Kidney epithelial cell (primary cell): ENCODE measurements around the gene CWC27. TPM values are rescaled to one million over a fixed set of nuclear protein-coding genes. Genes with fewer than 3 reads are reported as not detected.
"Not testable (repeated sequence)": the region's sequence is repeated elsewhere in the genome, so short reads cannot be mapped to it uniquely, and the experiment has no call there.

Experiments used
- DNase-seq: peaks from one replicate; pipeline ENCODE4 v3.0.0-alpha.2; 2010; ENCODE audit warnings: low read depth
- H3K27me3 ChIP-seq: 2 replicates; pipeline ENCODE4 v1.6.0; 2011; ENCODE audit warnings: low read length; ENCODE audit not compliant: control insufficient read depth, insufficient read depth
- H3K36me3 ChIP-seq: 2 replicates; pipeline ENCODE4 v1.5.1; 2011; ENCODE audit warnings: low read length; ENCODE audit not compliant: control insufficient read depth, insufficient read depth
- H3K4me3 ChIP-seq: 2 replicates; pipeline ENCODE4 v1.5.1; 2011; ENCODE audit warnings: low read depth, mild to moderate bottlenecking, control low read depth, low read length
- CTCF ChIP-seq: IDR thresholded peaks from 2 replicates; pipeline ENCODE4 v1.5.1; 2011; ENCODE audit warnings: mild to moderate bottlenecking, moderate library complexity, low read length, control low read depth, inconsistent platforms; ENCODE audit not compliant: insufficient read depth, poor library complexity, severe bottlenecking
- total RNA-seq: library from RNA; depleted of rRNA; stranded (reverse); fragments of >200 nt; gene quantifications from 2 replicates; pipeline ENCODE4 v1.2.3, GENCODE V29; 2015

The CWC27 gene
- total RNA-seq, 1 donor from 2014 or later = 23.6 TPM

- DNase-seq = no peak
- Histone ChIP-seq H3K4me3 (no peak overlapping the region), H3K36me3 (no peaks in the 10 kb centered on the region), H3K27me3 (no peaks in the 10 kb centered on the region)
- TF ChIP-seq CTCF = no peak
Measured at GRCh38 chr5:64826541-64826940, 57.8 kb downstream of the CWC27 start.

- Histone ChIP-seq H3K27me3 (no peaks in the 10 kb centered on the region), H3K4me3 (no peak overlapping the region), H3K36me3 (no peaks in the 10 kb centered on the region)
- DNase-seq = no peak
- no peak for TF ChIP-seq CTCF
Measured at GRCh38 chr5:64827703-64828102, 59.0 kb downstream of the CWC27 start.

DNA sequence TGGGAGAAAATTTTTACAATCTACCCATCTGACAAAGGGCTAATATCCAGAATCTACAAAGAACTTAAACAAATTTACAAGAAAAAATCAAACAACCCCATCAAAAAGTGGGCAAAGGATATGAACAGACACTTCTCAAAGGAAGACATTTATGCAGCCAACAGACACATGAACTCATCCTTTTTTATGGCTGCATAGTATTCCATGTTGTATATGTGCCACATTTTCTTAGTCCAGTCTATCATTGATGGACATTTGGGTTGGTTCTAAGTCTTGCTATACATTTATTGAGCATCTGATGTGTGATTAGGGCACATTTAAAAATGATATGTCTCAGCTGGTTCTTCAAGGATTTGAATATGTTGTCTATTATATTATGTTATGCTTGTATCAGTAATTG lies 61.9 kb downstream of the CWC27 start:
- DNase-seq, H3K4me3 ChIP-seq, H3K27me3 ChIP-seq, H3K36me3 ChIP-seq: not testable (repeated sequence)

DNA sequence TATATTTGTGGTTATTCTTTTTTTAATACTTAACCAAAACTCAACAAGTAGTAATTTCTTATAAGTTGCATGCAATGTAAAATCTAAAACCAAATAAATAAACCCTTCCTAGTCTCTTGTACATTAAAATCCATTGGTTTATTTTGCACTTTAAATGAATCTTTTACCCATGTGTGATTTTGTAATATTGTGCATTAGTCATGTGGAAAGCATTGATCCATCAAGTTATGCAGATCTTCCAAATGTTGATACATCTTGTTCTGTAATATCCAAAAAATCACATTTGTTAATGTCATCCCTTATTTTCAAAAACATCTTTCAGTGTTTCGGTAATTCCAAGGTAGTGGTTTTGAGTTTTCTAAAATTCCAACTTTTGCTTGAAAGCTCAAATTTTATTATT lies 63.3 kb downstream of the CWC27 start:
- no peak for TF ChIP-seq CTCF
- no peak overlapping the region for H3K4me3 ChIP-seq
- DNase-seq = no peak
- H3K27me3 ChIP-seq = no peaks in the 10 kb centered on the region
- H3K36me3 ChIP-seq = no peaks in the 10 kb centered on the region

DNA sequence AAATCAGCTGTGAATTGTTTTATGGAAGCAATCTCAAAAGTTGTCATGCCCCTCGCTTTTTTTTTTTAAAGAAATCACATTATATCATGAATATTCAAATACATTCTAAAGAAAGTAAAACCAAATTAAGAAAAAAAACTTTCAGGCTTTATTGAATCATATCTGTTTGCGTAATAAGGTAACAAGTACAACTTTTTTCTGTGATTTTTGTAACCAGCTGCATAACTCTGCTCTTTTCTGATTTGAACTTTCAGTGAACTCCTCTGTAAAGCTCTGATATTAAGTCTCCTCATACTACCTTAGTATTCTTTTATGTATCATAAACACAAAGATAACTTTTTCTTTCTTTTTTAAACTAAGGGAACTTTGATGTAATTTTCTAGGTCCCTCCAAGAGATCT lies 65.3 kb downstream of the CWC27 start:
- H3K4me3 ChIP-seq = no peak overlapping the region
- no peak for DNase-seq
- TF ChIP-seq CTCF = no peak
- no peaks in the 10 kb centered on the region for H3K36me3 ChIP-seq
- no peaks in the 10 kb centered on the region for H3K27me3 ChIP-seq

- no peaks in the 10 kb centered on the region for H3K27me3 ChIP-seq
- DNase-seq = no peak
- TF ChIP-seq CTCF = no peak
- H3K36me3 ChIP-seq = no peaks in the 10 kb centered on the region
- H3K4me3 ChIP-seq = no peak overlapping the region
Measured at GRCh38 chr5:64834611-64835010, 65.9 kb downstream of the CWC27 start.
